ENCODE data around the gene CBLN3.

DNA sequence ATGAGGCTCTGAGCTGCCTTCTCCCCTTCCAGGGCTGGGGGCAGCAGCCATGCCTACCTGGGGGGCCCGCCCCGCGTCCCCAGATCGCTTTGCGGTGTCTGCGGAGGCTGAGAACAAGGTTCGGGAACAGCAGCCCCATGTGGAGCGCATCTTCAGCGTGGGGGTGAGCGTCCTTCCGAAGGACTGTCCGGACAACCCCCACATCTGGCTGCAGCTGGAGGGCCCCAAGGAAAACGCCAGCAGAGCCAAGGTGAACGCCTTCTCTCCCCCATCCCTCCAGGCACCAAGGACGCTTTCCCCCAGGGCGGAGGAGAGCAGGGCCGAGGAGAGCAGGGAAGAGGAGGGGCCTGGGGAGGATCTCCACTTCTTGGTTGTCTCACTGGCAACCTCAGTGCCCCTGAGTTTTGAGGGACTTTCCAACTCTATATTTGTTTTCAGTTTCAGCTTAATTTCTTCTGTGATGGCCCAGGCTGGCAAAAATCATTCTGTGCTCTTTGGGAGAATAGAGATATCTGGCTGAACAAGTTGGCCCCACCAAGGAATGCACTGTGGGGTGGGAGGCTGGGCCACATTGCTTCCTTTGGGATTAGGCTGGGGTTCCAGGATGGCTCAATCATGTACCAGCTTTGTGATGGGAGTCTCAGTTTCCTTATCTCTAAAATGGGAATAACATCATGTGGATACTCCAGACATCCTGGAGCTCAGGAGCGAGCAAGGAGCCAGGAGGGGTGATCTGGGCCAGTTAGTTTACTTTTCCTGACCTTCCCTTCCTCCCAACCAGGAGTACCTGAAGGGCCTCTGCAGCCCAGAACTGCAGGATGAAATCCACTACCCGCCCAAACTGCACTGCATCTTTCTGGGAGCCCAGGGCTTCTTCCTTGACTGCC, 1.5 kb upstream of the CBLN3 start:
- TF ChIP-seq, protein P1, sequence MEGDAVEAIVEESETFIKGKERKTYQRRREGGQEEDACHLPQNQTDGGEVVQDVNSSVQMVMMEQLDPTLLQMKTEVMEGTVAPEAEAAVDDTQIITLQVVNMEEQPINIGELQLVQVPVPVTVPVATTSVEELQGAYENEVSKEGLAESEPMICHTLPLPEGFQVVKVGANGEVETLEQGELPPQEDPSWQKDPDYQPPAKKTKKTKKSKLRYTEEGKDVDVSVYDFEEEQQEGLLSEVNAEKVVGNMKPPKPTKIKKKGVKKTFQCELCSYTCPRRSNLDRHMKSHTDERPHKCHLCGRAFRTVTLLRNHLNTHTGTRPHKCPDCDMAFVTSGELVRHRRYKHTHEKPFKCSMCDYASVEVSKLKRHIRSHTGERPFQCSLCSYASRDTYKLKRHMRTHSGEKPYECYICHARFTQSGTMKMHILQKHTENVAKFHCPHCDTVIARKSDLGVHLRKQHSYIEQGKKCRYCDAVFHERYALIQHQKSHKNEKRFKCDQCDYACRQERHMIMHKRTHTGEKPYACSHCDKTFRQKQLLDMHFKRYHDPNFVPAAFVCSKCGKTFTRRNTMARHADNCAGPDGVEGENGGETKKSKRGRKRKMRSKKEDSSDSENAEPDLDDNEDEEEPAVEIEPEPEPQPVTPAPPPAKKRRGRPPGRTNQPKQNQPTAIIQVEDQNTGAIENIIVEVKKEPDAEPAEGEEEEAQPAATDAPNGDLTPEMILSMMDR (conservative IDR thresholded peaks at IDR 0.05; ENCODE audit: low read length), result no peak
- no peak for TF ChIP-seq EZH2phosphoT487 (IDR thresholded peaks at IDR 0.05; ENCODE audit: borderline replicate concordance, low read depth, low read length)

All from OCI-LY7 (cell line).